ENCODE data around the gene ATP9B.

GRCh38 chr18:79374408-79375171 is 305.4 kb downstream of the ATP9B start:
- TF ChIP-seq POLR2A (IDR thresholded peaks at IDR 0.05; ENCODE audit: low read length) (no peak), GATA1 (IDR thresholded peaks at IDR 0.05; ENCODE audit: low read depth, low read length) (no peak)
